Dendritic cell treated with granulocyte-macrophage colony-stimulating factor and Interleukin-4, amounts not matched to agents 40 ng/mL and 50 ng/mL, for 4 days (primary cell): ENCODE data around the gene PRCD.

Experiments used
- H3K27ac Mint-ChIP-seq: one replicate; pipeline ENCODE4 v1.8.0; 2022; ENCODE audit warnings: mild to moderate bottlenecking, mixed read lengths
- H3K27me3 Mint-ChIP-seq: one replicate; pipeline ENCODE4 v1.8.0; 2022; ENCODE audit warnings: mild to moderate bottlenecking, mixed read lengths
- H3K36me3 Mint-ChIP-seq: one replicate; pipeline ENCODE4 v1.8.0; 2022; ENCODE audit warnings: low read depth, mixed read lengths
- H3K4me1 Mint-ChIP-seq: one replicate; pipeline ENCODE4 v1.8.0; 2022; ENCODE audit warnings: low read depth, mixed read lengths
- H3K4me3 Mint-ChIP-seq: one replicate; pipeline ENCODE4 v1.8.0; 2022; ENCODE audit warnings: mild to moderate bottlenecking, moderate library complexity, mixed read lengths
- H3K9me3 Mint-ChIP-seq: one replicate; pipeline ENCODE4 v1.8.0; 2022; ENCODE audit warnings: mixed read lengths
- intact Hi-C: fragments of 100-400 bp; cut with micrococcal nuclease; formaldehyde crosslinking; loops from one replicate; pipeline ENCODE4 v1.15.0; 2022

PRCD gene

GRCh38 chr17:76539631-76540271 lies at the start of gene PRCD:
Gene PRCD (plus strand): TSS chr17:76540044. CDS start chr17:76540142, 98 bp downstream.
- no peak within 1 kb of the TSS for H3K27ac Mint-ChIP-seq
- peaks cover 19% of the 10 kb centered on the region for H3K4me1 Mint-ChIP-seq
- no peaks in the 10 kb centered on the region for H3K36me3 Mint-ChIP-seq
- intact Hi-C loops, result no loop called here
- no peaks in the 10 kb centered on the region for H3K9me3 Mint-ChIP-seq
- peak within 1 kb of the TSS; percentile 72 for H3K4me3 Mint-ChIP-seq
- peaks cover 84% of the 10 kb centered on the region for H3K27me3 Mint-ChIP-seq

- Mint-ChIP-seq H3K9me3 (no peaks in the 10 kb centered on the region), H3K27me3 (no peaks in the 10 kb centered on the region), H3K4me1 (peaks cover 75% of the 10 kb centered on the region), H3K27ac (peak overlapping the region; percentile 91), H3K4me3 (no peak overlapping the region), H3K36me3 (peaks cover 9% of the 10 kb centered on the region)
- intact Hi-C loops, result loop anchor here (10.0 kb wide), 1 partner anchor 105 kb away; the partner anchor contains the start of gene SPHK1
These were observed 49.6 kb upstream of the PRCD start for GRCh38 chr17:76490112-76490710.

- H3K27me3 Mint-ChIP-seq, result no peaks in the 10 kb centered on the region
- intact Hi-C loops, result loop anchor here (1.0 to 10.0 kb wide), 2 partner anchors 10 to 107 kb away; partner anchors contain the start of genes RHBDF2 and SPHK1
- H3K9me3 Mint-ChIP-seq, result no peaks in the 10 kb centered on the region
- H3K4me1 Mint-ChIP-seq, result peaks cover 78% of the 10 kb centered on the region
- peaks cover 15% of the 10 kb centered on the region for H3K36me3 Mint-ChIP-seq
- H3K4me3 Mint-ChIP-seq, result peak overlapping the region; percentile 48
- H3K27ac Mint-ChIP-seq, result peak overlapping the region; percentile 91
These were observed 48.3 kb upstream of the PRCD start for GRCh38 chr17:76491271-76492122.

GRCh38 chr17:76492123-76492988 lies 47.5 kb upstream of the PRCD start:
- peak overlapping the region; percentile 91 for H3K27ac Mint-ChIP-seq
- H3K9me3 Mint-ChIP-seq, result no peaks in the 10 kb centered on the region
- intact Hi-C loops, result loop anchor here (1.0 to 10.0 kb wide), 2 partner anchors 9 to 108 kb away; partner anchors contain the start of genes RHBDF2 and SPHK1
- no peaks in the 10 kb centered on the region for H3K27me3 Mint-ChIP-seq
- peak overlapping the region; percentile 53 for H3K4me3 Mint-ChIP-seq
- H3K36me3 Mint-ChIP-seq, result peaks cover 21% of the 10 kb centered on the region
- H3K4me1 Mint-ChIP-seq, result peaks cover 86% of the 10 kb centered on the region

GRCh38 chr17:76492989-76493501 lies 46.8 kb upstream of the PRCD start:
- H3K4me1 Mint-ChIP-seq, result peaks cover 87% of the 10 kb centered on the region
- H3K27ac Mint-ChIP-seq, result peak overlapping the region; percentile 91
- H3K4me3 Mint-ChIP-seq, result peak overlapping the region; percentile 53
- peaks cover 21% of the 10 kb centered on the region for H3K36me3 Mint-ChIP-seq
- no peaks in the 10 kb centered on the region for H3K9me3 Mint-ChIP-seq
- intact Hi-C loops, result loop anchor here (1.0 to 10.0 kb wide), 2 partner anchors 8 to 108 kb away; partner anchors contain the start of genes RHBDF2 and SPHK1
- no peaks in the 10 kb centered on the region for H3K27me3 Mint-ChIP-seq

DNA sequence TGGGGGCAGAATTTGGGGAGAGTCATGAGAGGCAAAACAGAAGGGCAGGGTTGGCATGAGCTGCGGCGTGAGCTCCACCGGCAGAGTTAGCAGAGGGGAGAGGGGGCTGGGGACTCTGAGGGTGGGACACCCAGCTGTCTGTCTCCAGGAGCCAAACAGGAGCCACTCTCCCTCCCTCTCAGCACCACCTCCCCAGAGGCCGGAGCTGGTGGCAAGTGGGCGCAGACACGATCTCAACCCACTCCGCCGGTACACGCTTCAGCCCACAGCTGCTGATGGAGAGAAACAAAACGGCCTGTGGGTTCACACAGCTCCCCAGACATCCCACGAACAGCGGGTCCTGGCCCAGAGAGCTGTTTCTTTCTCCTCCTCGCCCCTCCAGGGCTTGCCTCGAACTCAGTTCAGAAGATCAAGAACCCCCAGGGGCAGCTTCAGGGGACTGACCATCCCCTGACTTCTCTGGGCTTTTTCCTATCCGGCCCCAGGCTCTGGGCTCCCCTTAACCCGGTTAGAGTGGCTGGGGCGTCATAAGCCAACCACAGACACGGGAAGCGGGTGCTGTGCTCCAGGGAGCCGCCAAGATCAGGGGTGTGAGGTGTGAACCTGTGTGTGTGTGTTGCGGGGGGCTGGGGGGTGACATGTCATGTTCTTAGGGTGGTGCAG lies 46.2 kb upstream of the PRCD start:
- intact Hi-C loops, result loop anchor here (10.0 kb wide), 1 partner anchor 109 kb away; the partner anchor contains the start of gene SPHK1
- peaks cover 92% of the 10 kb centered on the region for H3K4me1 Mint-ChIP-seq

DNA sequence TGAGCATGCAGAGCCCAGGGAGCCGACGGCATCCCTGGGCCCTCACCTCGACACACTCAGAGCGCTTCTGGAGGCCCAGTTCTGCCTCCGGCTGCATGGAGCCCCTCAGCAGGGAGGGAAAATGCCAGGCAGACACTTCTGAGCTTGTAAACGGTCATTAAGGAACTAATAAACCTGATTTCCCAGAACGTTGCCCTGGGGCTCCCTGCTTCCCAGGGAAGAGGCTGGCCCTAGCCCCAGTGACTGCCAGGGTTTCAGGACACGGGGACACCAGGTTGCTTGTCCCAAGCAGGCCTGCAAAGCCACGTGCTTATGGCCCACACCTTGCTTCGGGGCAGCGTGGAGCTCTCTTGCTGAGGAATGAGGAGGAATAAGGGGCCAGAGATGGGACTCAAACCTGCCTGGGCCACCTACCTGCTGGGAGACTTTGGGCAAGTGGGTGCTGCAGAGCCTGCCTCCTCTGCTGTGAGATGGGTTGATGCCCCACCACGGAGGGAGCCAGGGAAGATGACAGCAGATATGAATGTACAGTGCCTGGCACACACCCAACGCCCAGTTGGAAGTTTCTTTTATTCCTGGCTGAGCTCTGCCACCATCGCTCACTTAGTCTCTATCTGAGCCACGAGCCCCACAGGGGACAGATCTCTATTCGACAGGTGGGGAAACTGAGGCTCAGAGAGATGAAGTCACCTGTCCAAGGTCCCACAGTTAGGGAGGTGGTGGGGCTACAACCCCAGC lies 44.0 kb upstream of the PRCD start:
- Mint-ChIP-seq H3K27ac (no peak overlapping the region), H3K36me3 (peaks cover 31% of the 10 kb centered on the region), H3K9me3 (no peaks in the 10 kb centered on the region), H3K4me1 (peaks cover 100% of the 10 kb centered on the region), H3K4me3 (no peak overlapping the region), H3K27me3 (no peaks in the 10 kb centered on the region)
- intact Hi-C loops, result loop anchor here (10.0 kb wide), 1 partner anchor 111 kb away; the partner anchor contains the start of gene SPHK1

More for the DNA sequence above, 46.2 kb upstream of the PRCD start:
- Mint-ChIP-seq H3K4me3 (peak overlapping the region; percentile 53), H3K27ac (peak overlapping the region; percentile 91), H3K9me3 (no peaks in the 10 kb centered on the region), H3K36me3 (peaks cover 25% of the 10 kb centered on the region), H3K27me3 (no peaks in the 10 kb centered on the region)

GRCh38 chr17:76496464-76496863 lies 43.4 kb upstream of the PRCD start:
- Mint-ChIP-seq H3K4me3 (no peak overlapping the region), H3K9me3 (no peaks in the 10 kb centered on the region), H3K4me1 (peaks cover 97% of the 10 kb centered on the region), H3K27me3 (no peaks in the 10 kb centered on the region), H3K27ac (no peak overlapping the region), H3K36me3 (peaks cover 32% of the 10 kb centered on the region)
- intact Hi-C loops, result loop anchor here (10.0 kb wide), 1 partner anchor 112 kb away; the partner anchor contains the start of gene SPHK1

GRCh38 chr17:76497699-76497978 lies 42.2 kb upstream of the PRCD start:
- no peaks in the 10 kb centered on the region for H3K9me3 Mint-ChIP-seq
- no peaks in the 10 kb centered on the region for H3K27me3 Mint-ChIP-seq
- peak overlapping the region; percentile 25 for H3K4me3 Mint-ChIP-seq
- H3K27ac Mint-ChIP-seq, result peak overlapping the region; percentile 79
- intact Hi-C loops, result loop anchor here (10.0 kb wide), 1 partner anchor 113 kb away; the partner anchor contains the start of gene SPHK1
- peaks cover 32% of the 10 kb centered on the region for H3K36me3 Mint-ChIP-seq
- H3K4me1 Mint-ChIP-seq, result peaks cover 97% of the 10 kb centered on the region

DNA sequence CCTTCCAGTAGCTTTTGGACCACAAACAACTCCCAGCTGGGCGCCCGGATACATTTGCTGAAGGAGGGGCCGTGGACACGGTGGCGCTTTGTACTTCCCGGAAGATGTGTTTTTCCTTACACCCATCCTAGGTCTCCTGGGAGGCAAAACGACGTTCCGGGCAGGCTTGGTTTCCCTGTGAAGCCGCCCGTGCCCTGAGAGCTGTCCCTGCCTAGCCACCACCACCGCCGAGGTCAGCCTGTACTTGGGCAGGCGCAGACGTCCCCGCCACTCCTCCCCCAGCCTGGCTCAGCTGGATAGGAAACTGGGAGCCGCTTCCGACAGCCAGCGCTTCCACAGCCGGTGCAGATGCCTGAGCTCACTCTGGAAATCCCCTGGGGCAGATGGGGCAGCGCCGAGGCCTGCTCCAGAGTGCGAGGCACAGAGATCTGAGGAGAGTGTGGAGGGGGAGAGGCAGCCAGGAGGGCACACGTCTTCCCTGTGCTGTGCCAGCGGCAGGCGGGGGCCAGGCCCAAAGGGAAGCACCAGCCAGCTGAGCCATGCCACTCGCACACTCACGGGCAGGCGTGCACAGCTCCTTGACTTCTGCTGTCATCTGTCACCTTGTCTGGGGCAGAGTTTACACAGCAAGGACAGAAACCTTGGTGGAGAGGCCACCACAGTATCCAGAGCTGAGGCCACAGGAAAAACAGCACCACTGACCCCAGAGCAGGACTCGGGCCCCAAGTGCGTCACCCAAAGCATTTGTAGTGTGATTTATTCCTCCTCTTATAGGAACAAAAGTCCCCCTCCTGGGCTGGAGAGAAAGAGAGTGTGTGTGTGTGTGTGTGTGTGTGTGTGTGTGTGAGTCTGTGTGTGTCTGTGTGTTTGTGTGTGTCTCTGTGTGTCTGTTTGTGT lies 41.6 kb upstream of the PRCD start:
- peaks cover 96% of the 10 kb centered on the region for H3K4me1 Mint-ChIP-seq
- peak overlapping the region; percentile 25 for H3K4me3 Mint-ChIP-seq
- H3K27me3 Mint-ChIP-seq, result no peaks in the 10 kb centered on the region
- intact Hi-C loops, result loop anchor here (10.0 kb wide), 1 partner anchor 113 kb away; the partner anchor contains the start of gene SPHK1
- peak overlapping the region; percentile 79 for H3K27ac Mint-ChIP-seq
- H3K36me3 Mint-ChIP-seq, result peaks cover 32% of the 10 kb centered on the region
- H3K9me3 Mint-ChIP-seq, result no peaks in the 10 kb centered on the region

GRCh38 chr17:76498876-76499251 lies 41.0 kb upstream of the PRCD start:
- peaks cover 32% of the 10 kb centered on the region for H3K36me3 Mint-ChIP-seq
- H3K27me3 Mint-ChIP-seq, result no peaks in the 10 kb centered on the region
- peaks cover 90% of the 10 kb centered on the region for H3K4me1 Mint-ChIP-seq
- H3K9me3 Mint-ChIP-seq, result no peaks in the 10 kb centered on the region
- no peak overlapping the region for H3K4me3 Mint-ChIP-seq
- peak overlapping the region; percentile 79 for H3K27ac Mint-ChIP-seq
- intact Hi-C loops, result loop anchor here (10.0 kb wide), 1 partner anchor 114 kb away; the partner anchor contains the start of gene SPHK1
